ENCODE results near the gene RPLP2. TPM values are rescaled to one million over a fixed set of nuclear protein-coding genes. Genes with fewer than 3 reads are reported as not detected.

Gene RPLP2
- total and polyA plus RNA-seq, 4 donors: 441 to 2,648 (median 1,513) TPM

GRCh38 chr11:845872-846495 lies 36.2 kb downstream of the RPLP2 start:
- 35 to 39% methylated on average over 7 to 8 of the region's 8 CpGs for WGBS, 2 donors

GRCh38 chr11:846496-847098 lies 36.8 kb downstream of the RPLP2 start:
- 73 to 76% methylated on average over 11 of the region's 11 CpGs for WGBS, 2 donors
- Histone ChIP-seq H3K9ac (ENCODE audit: insufficient read depth in 1 of 2, low read length in 2 of 2) (no peak overlapping the region), H3K27ac (ENCODE audit: low read depth in 1 of 2, low read length in 1 of 2) (peak overlapping the region in 1 of 2 donors; percentile 96), H3K36me3 (ENCODE audit: control insufficient read depth in 4 of 4, insufficient read depth in 4 of 4, low read length in 4 of 4) (peaks cover 0 to 12% (median 0%) of the 10 kb centered on the region in 4 donors), H3K4me1 (ENCODE audit: control insufficient read depth in 5 of 5, insufficient read depth in 5 of 5, low read length in 5 of 5) (peaks cover 0 to 53% (median 34%) of the 10 kb centered on the region in 5 donors), H3K4me3 (no peak overlapping the region), H3K27me3 (ENCODE audit: control insufficient read depth in 3 of 3, insufficient read depth in 3 of 3, low read length in 2 of 3) (no peaks in the 10 kb centered on the region), H3K9me3 (ENCODE audit: control insufficient read depth in 4 of 4, insufficient read depth in 3 of 4, low read length in 3 of 4) (no peaks in the 10 kb centered on the region)
- no peak for TF ChIP-seq CTCF (IDR thresholded peaks at IDR 0.05; ENCODE audit: control extremely low read depth, extremely low read depth)
- ATAC-seq (ENCODE audit: insufficient read depth, low FRiP score) (no peak), DNase-seq (no peak)

More at GRCh38 chr11:845872-846495, 36.2 kb downstream of the RPLP2 start:
- ATAC-seq (ENCODE audit: insufficient read depth, low FRiP score) (no peak), DNase-seq (peak; percentile 48 to 61 (median 60))
- H3K27ac ChIP-seq (ENCODE audit: low read depth in 1 of 2, low read length in 1 of 2): peak overlapping the region in 1 of 2 donors; percentile 96
- no peaks in the 10 kb centered on the region for H3K9me3 ChIP-seq (ENCODE audit: control insufficient read depth in 4 of 4, insufficient read depth in 3 of 4, low read length in 3 of 4)
- H3K4me1 ChIP-seq (ENCODE audit: control insufficient read depth in 5 of 5, insufficient read depth in 5 of 5, low read length in 5 of 5): peaks cover 2 to 54% (median 38%) of the 10 kb centered on the region in 5 donors
- no peak overlapping the region for H3K9ac ChIP-seq (ENCODE audit: insufficient read depth in 1 of 2, low read length in 2 of 2)
- no peaks in the 10 kb centered on the region for H3K27me3 ChIP-seq (ENCODE audit: control insufficient read depth in 3 of 3, insufficient read depth in 3 of 3, low read length in 2 of 3)
- H3K4me3 ChIP-seq: no peak overlapping the region
- TF ChIP-seq CTCF (IDR thresholded peaks at IDR 0.05; ENCODE audit: control extremely low read depth, extremely low read depth): no peak
- H3K36me3 ChIP-seq (ENCODE audit: control insufficient read depth in 4 of 4, insufficient read depth in 4 of 4, low read length in 4 of 4): peaks cover 0 to 11% (median 0%) of the 10 kb centered on the region in 4 donors

- Histone ChIP-seq H3K9me3 (ENCODE audit: control insufficient read depth in 4 of 4, insufficient read depth in 3 of 4, low read length in 3 of 4) (no peaks in the 10 kb centered on the region), H3K27me3 (ENCODE audit: control insufficient read depth in 3 of 3, insufficient read depth in 3 of 3, low read length in 2 of 3) (no peaks in the 10 kb centered on the region), H3K36me3 (ENCODE audit: control insufficient read depth in 4 of 4, insufficient read depth in 4 of 4, low read length in 4 of 4) (peaks cover 0 to 17% (median 0%) of the 10 kb centered on the region in 4 donors), H3K9ac (ENCODE audit: insufficient read depth in 1 of 2, low read length in 2 of 2) (no peak overlapping the region), H3K27ac (ENCODE audit: low read depth in 1 of 2, low read length in 1 of 2) (no peak overlapping the region), H3K4me3 (no peak overlapping the region), H3K4me1 (ENCODE audit: control insufficient read depth in 5 of 5, insufficient read depth in 5 of 5, low read length in 5 of 5) (peaks cover 0 to 53% (median 34%) of the 10 kb centered on the region in 5 donors)
- WGBS, 2 donors: 74 to 83% methylated on average over 14 to 18 of the region's 18 CpGs
- no peak for ATAC-seq (ENCODE audit: insufficient read depth, low FRiP score)
- no peak for DNase-seq
- no peak for TF ChIP-seq CTCF (IDR thresholded peaks at IDR 0.05; ENCODE audit: control extremely low read depth, extremely low read depth)
Observed at GRCh38 chr11:847876-848275, 38.1 kb downstream of the RPLP2 start.

All from lung (tissue), 12 donors.